Measurements from ENCODE around the gene ITGA2B. TPM values are rescaled to one million over a fixed set of nuclear protein-coding genes. Genes with fewer than 3 reads are reported as not detected.

ITGA2B gene
- total and polyA plus RNA-seq, 2 of the 4 experiments (the other 2 are of a cell fraction) = under 0.01 to 0.26 TPM

DNA sequence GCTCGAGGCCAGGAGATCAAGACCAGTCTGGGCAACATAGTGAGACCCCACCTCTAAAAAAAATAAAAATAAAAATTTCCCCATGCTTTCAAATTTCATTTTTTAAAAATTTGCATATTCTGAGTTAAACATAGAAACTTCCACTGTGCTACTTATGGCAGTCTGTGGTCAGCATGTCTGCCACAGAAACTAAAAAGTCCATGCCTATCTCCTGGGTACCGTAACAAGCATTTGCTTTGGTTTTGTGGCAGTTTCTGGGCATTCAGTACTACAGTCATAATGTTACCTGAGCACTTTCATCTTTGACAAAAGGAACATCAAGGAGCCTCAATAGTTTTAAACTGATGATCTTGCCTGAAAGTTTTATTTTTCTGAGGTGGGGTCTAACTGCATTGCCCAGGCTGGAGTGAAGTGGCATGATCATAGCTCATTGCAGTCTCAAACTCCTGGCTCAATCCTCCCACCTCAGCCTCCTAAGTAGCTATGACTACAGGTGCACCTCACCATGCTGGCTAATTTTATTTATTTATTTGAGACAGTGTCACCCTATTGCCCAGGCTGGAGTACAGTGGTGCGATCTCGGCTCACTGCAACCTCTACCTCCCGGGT lies 13.2 kb upstream of the ITGA2B start:
- H2AK5ac ChIP-seq (ENCODE audit: low read depth, low read length) = no peak overlapping the region
- H3K14ac ChIP-seq (replicated peaks; ENCODE audit: low read depth, low read length) = no peak overlapping the region
- H3K36me3 ChIP-seq (ENCODE audit: control insufficient read depth, insufficient read depth, low read length) = peaks cover 44% of the 10 kb centered on the region
- no peak overlapping the region for H3K56ac ChIP-seq (ENCODE audit: extremely low read depth, insufficient read depth, low read length)
- no peaks in the 10 kb centered on the region for H3K4me1 ChIP-seq (ENCODE audit: control insufficient read depth, insufficient read depth, low read length)
- H3K23ac ChIP-seq (ENCODE audit: low read depth, low read length) = no peak overlapping the region
- no peaks in the 10 kb centered on the region for H3K27me3 ChIP-seq (ENCODE audit: control insufficient read depth, insufficient read depth, low read length)
- H2BK5ac ChIP-seq (ENCODE audit: low read depth, low read length, poor library complexity, severe bottlenecking) = no peak overlapping the region
- CTCF ChIA-PET = no interaction called here
- no peak overlapping the region for H2BK120ac ChIP-seq (ENCODE audit: low read depth, low read length)
- H4K20me1 ChIP-seq (ENCODE audit: insufficient read depth, low read length) = peaks cover 3% of the 10 kb centered on the region
- H4K91ac ChIP-seq (ENCODE audit: insufficient read depth, low read depth, low read length) = no peak overlapping the region
- intact Hi-C loops (cut with micrococcal nuclease) (no loop called here), dilution Hi-C loops (cut with HindIII; ENCODE audit: low sequenced_read_pairs, unreplicated experiment) (no loop called here), in situ Hi-C loops (cut with MboI; ENCODE audit: low sequenced_read_pairs) (loop anchor here (5.0 to 10.0 kb wide), 2 partner anchors 105 to 242 kb away; no protein-coding TSS in a partner anchor)
- H3K9ac ChIP-seq (ENCODE audit: low read depth, low read length) = no peak overlapping the region
- no peak overlapping the region for H4K5ac ChIP-seq (ENCODE audit: low read depth, low read length)
- BruUV-seq (replicated peaks) = no TSS peak
- no peaks in the 10 kb centered on the region for H3K9me3 ChIP-seq (ENCODE audit: control insufficient read depth, insufficient read depth, low read length)
- H3K79me1 ChIP-seq (ENCODE audit: low read depth in 1 of 2, low read length in 2 of 2) = peaks cover 3 to 21% of the 10 kb centered on the region in 2 experiments; a peak in 2 of 4 replicates
- H3K4me3 ChIP-seq (ENCODE audit: insufficient read depth, low read depth, low read length) = no peak overlapping the region
- no peak overlapping the region for H3K4me2 ChIP-seq (ENCODE audit: low read depth, low read length)
- POLR2A ChIA-PET (ENCODE audit: unreplicated experiment) = no interaction called here
- H3K4ac ChIP-seq (ENCODE audit: low read depth, low read length) = no peak overlapping the region
- no peak overlapping the region for H2AK9ac ChIP-seq (replicated peaks; ENCODE audit: low read depth, low read length, poor library complexity)
- H4K8ac ChIP-seq (ENCODE audit: low read depth in 2 of 2, low read length in 2 of 2) = no peak overlapping the region
- no peak overlapping the region for H2BK20ac ChIP-seq (ENCODE audit: low read depth, low read length)
- peaks cover 3% of the 10 kb centered on the region; the same call in 1 of the 2 replicates for H3K9me1 ChIP-seq (ENCODE audit: insufficient read depth, low read length)
- no peak for ATAC-seq (ENCODE audit: low read depth)
- H2AFZ ChIP-seq (replicated peaks; ENCODE audit: low read length, poor library complexity) = no peak overlapping the region
- TF ChIP-seq CHD1 (IDR thresholded peaks at IDR 0.05; ENCODE audit: low read depth, low read length) (no peak), POLR2A (IDR thresholded peaks at IDR 0.05; ENCODE audit: low read depth, low read length) (no peak), MAZ (IDR thresholded peaks at IDR 0.05; ENCODE audit: borderline replicate concordance, low read depth, low read length) (no peak), FOS (IDR thresholded peaks at IDR 0.05; ENCODE audit: low read depth, low read length) (no peak), CEBPB (IDR thresholded peaks at IDR 0.05; ENCODE audit: low read depth, low read length) (no peak), BHLHE40 (IDR thresholded peaks at IDR 0.05; ENCODE audit: low read depth, low read length) (no peak), RCOR1 (IDR thresholded peaks at IDR 0.05; ENCODE audit: insufficient replicate concordance, low read length) (no peak), MAFK (IDR thresholded peaks at IDR 0.05; ENCODE audit: low read depth, low read length) (no peak), MXI1 (IDR thresholded peaks at IDR 0.05; ENCODE audit: borderline replicate concordance, low read depth, low read length) (no peak), NFE2L2 (IDR thresholded peaks at IDR 0.05; ENCODE audit: low read depth, low read length) (no peak), RAD21 (IDR thresholded peaks at IDR 0.05; ENCODE audit: low read length) (no peak), RFX5 (IDR thresholded peaks at IDR 0.05; ENCODE audit: low read depth, low read length) (no peak), SMC3 (IDR thresholded peaks at IDR 0.05; ENCODE audit: low read depth, low read length) (no peak)
- TF ChIP-seq, protein P1, sequence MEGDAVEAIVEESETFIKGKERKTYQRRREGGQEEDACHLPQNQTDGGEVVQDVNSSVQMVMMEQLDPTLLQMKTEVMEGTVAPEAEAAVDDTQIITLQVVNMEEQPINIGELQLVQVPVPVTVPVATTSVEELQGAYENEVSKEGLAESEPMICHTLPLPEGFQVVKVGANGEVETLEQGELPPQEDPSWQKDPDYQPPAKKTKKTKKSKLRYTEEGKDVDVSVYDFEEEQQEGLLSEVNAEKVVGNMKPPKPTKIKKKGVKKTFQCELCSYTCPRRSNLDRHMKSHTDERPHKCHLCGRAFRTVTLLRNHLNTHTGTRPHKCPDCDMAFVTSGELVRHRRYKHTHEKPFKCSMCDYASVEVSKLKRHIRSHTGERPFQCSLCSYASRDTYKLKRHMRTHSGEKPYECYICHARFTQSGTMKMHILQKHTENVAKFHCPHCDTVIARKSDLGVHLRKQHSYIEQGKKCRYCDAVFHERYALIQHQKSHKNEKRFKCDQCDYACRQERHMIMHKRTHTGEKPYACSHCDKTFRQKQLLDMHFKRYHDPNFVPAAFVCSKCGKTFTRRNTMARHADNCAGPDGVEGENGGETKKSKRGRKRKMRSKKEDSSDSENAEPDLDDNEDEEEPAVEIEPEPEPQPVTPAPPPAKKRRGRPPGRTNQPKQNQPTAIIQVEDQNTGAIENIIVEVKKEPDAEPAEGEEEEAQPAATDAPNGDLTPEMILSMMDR (conservative IDR thresholded peaks at IDR 0.05; ENCODE audit: low read depth, low read length) = no peak
- TF ChIP-seq, protein P2, sequence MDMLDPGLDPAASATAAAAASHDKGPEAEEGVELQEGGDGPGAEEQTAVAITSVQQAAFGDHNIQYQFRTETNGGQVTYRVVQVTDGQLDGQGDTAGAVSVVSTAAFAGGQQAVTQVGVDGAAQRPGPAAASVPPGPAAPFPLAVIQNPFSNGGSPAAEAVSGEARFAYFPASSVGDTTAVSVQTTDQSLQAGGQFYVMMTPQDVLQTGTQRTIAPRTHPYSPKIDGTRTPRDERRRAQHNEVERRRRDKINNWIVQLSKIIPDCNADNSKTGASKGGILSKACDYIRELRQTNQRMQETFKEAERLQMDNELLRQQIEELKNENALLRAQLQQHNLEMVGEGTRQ (IDR thresholded peaks at IDR 0.05; ENCODE audit: low read depth, low read length) = no peak
- TF ChIP-seq, protein P3, sequence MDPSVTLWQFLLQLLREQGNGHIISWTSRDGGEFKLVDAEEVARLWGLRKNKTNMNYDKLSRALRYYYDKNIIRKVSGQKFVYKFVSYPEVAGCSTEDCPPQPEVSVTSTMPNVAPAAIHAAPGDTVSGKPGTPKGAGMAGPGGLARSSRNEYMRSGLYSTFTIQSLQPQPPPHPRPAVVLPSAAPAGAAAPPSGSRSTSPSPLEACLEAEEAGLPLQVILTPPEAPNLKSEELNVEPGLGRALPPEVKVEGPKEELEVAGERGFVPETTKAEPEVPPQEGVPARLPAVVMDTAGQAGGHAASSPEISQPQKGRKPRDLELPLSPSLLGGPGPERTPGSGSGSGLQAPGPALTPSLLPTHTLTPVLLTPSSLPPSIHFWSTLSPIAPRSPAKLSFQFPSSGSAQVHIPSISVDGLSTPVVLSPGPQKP (IDR thresholded peaks at IDR 0.05; ENCODE audit: borderline replicate concordance, low read depth, low read length) = no peak
- 100% methylated on average over 1 of the region's 5 CpGs; no CpG with 5 or more reads in 1 of the 2 experiments for WGBS, 2 experiments (ENCODE audit: extremely low coverage in 2 of 2, insufficient read length in 1 of 2)
- H2BK15ac ChIP-seq (ENCODE audit: low read depth, low read length) = no peak overlapping the region
- no peak overlapping the region for H3K27ac ChIP-seq (ENCODE audit: insufficient read depth, low read length)
- H3K18ac ChIP-seq (ENCODE audit: low read depth, low read length) = no peak overlapping the region
- no peak for DNase-seq
